ENCODE results near the gene CD44. TPM values are rescaled to one million over a fixed set of nuclear protein-coding genes. Genes with fewer than 3 reads are reported as not detected.
"Not testable (repeated sequence)": the region's sequence is repeated elsewhere in the genome, so short reads cannot be mapped to it uniquely, and the experiment has no call there.

Gene CD44
- total and polyA plus RNA-seq, 4 donors = 28.9 to 72.2 (median 54.1) TPM

- DNase-seq (ENCODE audit: low read depth in 4 of 6, low spot score in 6 of 6) = no peak
- no peaks in the 10 kb centered on the region for H3K27me3 ChIP-seq (ENCODE audit: control insufficient read depth, insufficient read depth, low read length)
- H3K27ac ChIP-seq (ENCODE audit: low read depth, low read length) = no peak overlapping the region
- H3K4me3 ChIP-seq (ENCODE audit: low read depth, low read length) = no peak overlapping the region
- H3K36me3 ChIP-seq (ENCODE audit: control insufficient read depth, insufficient read depth, low read length) = no peaks in the 10 kb centered on the region
- H3K4me1 ChIP-seq (ENCODE audit: control insufficient read depth, insufficient read depth, low read length) = no peaks in the 10 kb centered on the region
- 92% methylated on average over 3 of the region's 3 CpGs for WGBS (ENCODE audit: insufficient coverage)
- H3K9me3 ChIP-seq (ENCODE audit: control insufficient read depth, insufficient read depth, low read length) = no peaks in the 10 kb centered on the region
Measured at GRCh38 chr11:35101223-35101622, 37.7 kb upstream of the CD44 start.

- Histone ChIP-seq H3K4me1 (ENCODE audit: control insufficient read depth, insufficient read depth, low read length) (no peaks in the 10 kb centered on the region), H3K27me3 (ENCODE audit: control insufficient read depth, insufficient read depth, low read length) (no peaks in the 10 kb centered on the region), H3K4me3 (ENCODE audit: low read depth, low read length) (no peak overlapping the region), H3K9me3 (ENCODE audit: control insufficient read depth, insufficient read depth, low read length) (no peaks in the 10 kb centered on the region), H3K36me3 (ENCODE audit: control insufficient read depth, insufficient read depth, low read length) (no peaks in the 10 kb centered on the region), H3K27ac (ENCODE audit: low read depth, low read length) (no peak overlapping the region)
- 93% methylated on average over 1 of the region's 2 CpGs for whole genome bisulfite sequencing (ENCODE audit: insufficient coverage)
- DNase-seq (ENCODE audit: low read depth in 4 of 6, low spot score in 6 of 6) = peak in 1 of 6 donors; percentile 38
Measured at GRCh38 chr11:35102267-35102666, 36.7 kb upstream of the CD44 start.

GRCh38 chr11:35103366-35104208, 35.4 kb upstream of the CD44 start:
- H3K4me3 ChIP-seq (ENCODE audit: low read depth, low read length) = no peak overlapping the region

GRCh38 chr11:35104655-35105054, 34.3 kb upstream of the CD44 start:
- Histone ChIP-seq H3K36me3 (ENCODE audit: control insufficient read depth, insufficient read depth, low read length) (no peaks in the 10 kb centered on the region), H3K27me3 (ENCODE audit: control insufficient read depth, insufficient read depth, low read length) (no peaks in the 10 kb centered on the region), H3K4me3 (ENCODE audit: low read depth, low read length) (no peak overlapping the region), H3K27ac (ENCODE audit: low read depth, low read length) (no peak overlapping the region), H3K9me3 (ENCODE audit: control insufficient read depth, insufficient read depth, low read length) (no peaks in the 10 kb centered on the region), H3K4me1 (ENCODE audit: control insufficient read depth, insufficient read depth, low read length) (no peaks in the 10 kb centered on the region)
- no CpG with 5 or more reads among the region's 2 CpGs for WGBS (ENCODE audit: insufficient coverage)
- no peak for DNase-seq (ENCODE audit: low read depth in 4 of 6, low spot score in 6 of 6)

More at GRCh38 chr11:35103366-35104208, 35.4 kb upstream of the CD44 start:
- WGBS (ENCODE audit: insufficient coverage) = 70% methylated on average over 5 of the region's 6 CpGs
- no peak for DNase-seq (ENCODE audit: low read depth in 4 of 6, low spot score in 6 of 6)
- H3K27me3 ChIP-seq (ENCODE audit: control insufficient read depth, insufficient read depth, low read length) = no peaks in the 10 kb centered on the region
- H3K4me1 ChIP-seq (ENCODE audit: control insufficient read depth, insufficient read depth, low read length) = no peaks in the 10 kb centered on the region
- H3K27ac ChIP-seq (ENCODE audit: low read depth, low read length) = no peak overlapping the region
- H3K36me3 ChIP-seq (ENCODE audit: control insufficient read depth, insufficient read depth, low read length) = no peaks in the 10 kb centered on the region
- no peaks in the 10 kb centered on the region for H3K9me3 ChIP-seq (ENCODE audit: control insufficient read depth, insufficient read depth, low read length)

- Histone ChIP-seq H3K9me3 (ENCODE audit: control insufficient read depth, insufficient read depth, low read length) (no peaks in the 10 kb centered on the region), H3K36me3 (ENCODE audit: control insufficient read depth, insufficient read depth, low read length) (no peaks in the 10 kb centered on the region), H3K4me1 (ENCODE audit: control insufficient read depth, insufficient read depth, low read length) (no peaks in the 10 kb centered on the region), H3K27ac (ENCODE audit: low read depth, low read length) (no peak overlapping the region), H3K27me3 (ENCODE audit: control insufficient read depth, insufficient read depth, low read length) (no peaks in the 10 kb centered on the region), H3K4me3 (ENCODE audit: low read depth, low read length) (no peak overlapping the region)
- DNase-seq (ENCODE audit: low read depth in 4 of 6, low spot score in 6 of 6) = peak in 1 of 6 donors; percentile 20
Measured at GRCh38 chr11:35105319-35106079, 33.5 kb upstream of the CD44 start.

- no peak for DNase-seq (ENCODE audit: low read depth in 4 of 6, low spot score in 6 of 6)
- Histone ChIP-seq H3K36me3 (ENCODE audit: control insufficient read depth, insufficient read depth, low read length) (no peaks in the 10 kb centered on the region), H3K27ac (ENCODE audit: low read depth, low read length) (no peak overlapping the region), H3K4me3 (ENCODE audit: low read depth, low read length) (no peak overlapping the region), H3K27me3 (ENCODE audit: control insufficient read depth, insufficient read depth, low read length) (no peaks in the 10 kb centered on the region), H3K4me1 (ENCODE audit: control insufficient read depth, insufficient read depth, low read length) (no peaks in the 10 kb centered on the region), H3K9me3 (ENCODE audit: control insufficient read depth, insufficient read depth, low read length) (no peaks in the 10 kb centered on the region)
- 80% methylated on average over 1 of the region's 2 CpGs for WGBS (ENCODE audit: insufficient coverage)
Measured at GRCh38 chr11:35106595-35106994, 32.4 kb upstream of the CD44 start.

- WGBS (ENCODE audit: insufficient coverage) = no CpG with 5 or more reads among the region's 2 CpGs
- H3K27ac ChIP-seq (ENCODE audit: low read depth, low read length) = no peak overlapping the region
Measured at GRCh38 chr11:35107861-35108260, 31.1 kb upstream of the CD44 start.

GRCh38 chr11:35108336-35108735, 30.6 kb upstream of the CD44 start:
- not testable (repeated sequence) for DNase-seq (ENCODE audit: low read depth in 4 of 6, low spot score in 6 of 6); H3K9me3 ChIP-seq (ENCODE audit: control insufficient read depth, insufficient read depth, low read length); H3K4me1 ChIP-seq (ENCODE audit: control insufficient read depth, insufficient read depth, low read length); H3K27ac ChIP-seq (ENCODE audit: low read depth, low read length); H3K4me3 ChIP-seq (ENCODE audit: low read depth, low read length); H3K27me3 ChIP-seq (ENCODE audit: control insufficient read depth, insufficient read depth, low read length); H3K36me3 ChIP-seq (ENCODE audit: control insufficient read depth, insufficient read depth, low read length)
- 80% methylated on average over 1 of the region's 1 CpG for WGBS (ENCODE audit: insufficient coverage)

More at GRCh38 chr11:35107861-35108260, 31.1 kb upstream of the CD44 start:
- Histone ChIP-seq H3K36me3 (ENCODE audit: control insufficient read depth, insufficient read depth, low read length) (no peaks in the 10 kb centered on the region), H3K4me1 (ENCODE audit: control insufficient read depth, insufficient read depth, low read length) (no peaks in the 10 kb centered on the region), H3K27me3 (ENCODE audit: control insufficient read depth, insufficient read depth, low read length) (no peaks in the 10 kb centered on the region), H3K9me3 (ENCODE audit: control insufficient read depth, insufficient read depth, low read length) (no peaks in the 10 kb centered on the region), H3K4me3 (ENCODE audit: low read depth, low read length) (no peak overlapping the region)
- no peak for DNase-seq (ENCODE audit: low read depth in 4 of 6, low spot score in 6 of 6)

GRCh38 chr11:35109041-35109440, 29.9 kb upstream of the CD44 start:
- H3K9me3 ChIP-seq (ENCODE audit: control insufficient read depth, insufficient read depth, low read length) = no peaks in the 10 kb centered on the region
- no peak overlapping the region for H3K4me3 ChIP-seq (ENCODE audit: low read depth, low read length)
- H3K27me3 ChIP-seq (ENCODE audit: control insufficient read depth, insufficient read depth, low read length) = no peaks in the 10 kb centered on the region
- H3K4me1 ChIP-seq (ENCODE audit: control insufficient read depth, insufficient read depth, low read length) = no peaks in the 10 kb centered on the region
- no peaks in the 10 kb centered on the region for H3K36me3 ChIP-seq (ENCODE audit: control insufficient read depth, insufficient read depth, low read length)
- DNase-seq (ENCODE audit: low read depth in 4 of 6, low spot score in 6 of 6) = no peak
- no peak overlapping the region for H3K27ac ChIP-seq (ENCODE audit: low read depth, low read length)

- DNase-seq (ENCODE audit: low read depth in 4 of 6, low spot score in 6 of 6) = no peak
- no peaks in the 10 kb centered on the region for H3K9me3 ChIP-seq (ENCODE audit: control insufficient read depth, insufficient read depth, low read length)
- H3K4me3 ChIP-seq (ENCODE audit: low read depth, low read length) = no peak overlapping the region
- H3K27ac ChIP-seq (ENCODE audit: low read depth, low read length) = no peak overlapping the region
- H3K36me3 ChIP-seq (ENCODE audit: control insufficient read depth, insufficient read depth, low read length) = no peaks in the 10 kb centered on the region
- H3K4me1 ChIP-seq (ENCODE audit: control insufficient read depth, insufficient read depth, low read length) = no peaks in the 10 kb centered on the region
- H3K27me3 ChIP-seq (ENCODE audit: control insufficient read depth, insufficient read depth, low read length) = no peaks in the 10 kb centered on the region
Measured at GRCh38 chr11:35109827-35110226, 29.1 kb upstream of the CD44 start.
